Measurements from ENCODE around the gene CHCHD6. TPM values are rescaled to one million over a fixed set of nuclear protein-coding genes. Genes with fewer than 3 reads are reported as not detected.

The CHCHD6 gene
- total RNA-seq, 1 experiment from 2014 or later: 36.3 TPM

GRCh38 chr3:126845920-126846715, 142.1 kb downstream of the CHCHD6 start (continued):
- TF ChIP-seq ZNF274 (IDR thresholded peaks at IDR 0.05; ENCODE audit: low read depth, low read length) (no peak), POLR2AphosphoS5 (IDR thresholded peaks at IDR 0.05; ENCODE audit: low read depth, low read length) (no peak), CBX3 (IDR thresholded peaks at IDR 0.05; ENCODE audit: low read depth) (no peak), EZH2phosphoT487 (IDR thresholded peaks at IDR 0.05; ENCODE audit: borderline replicate concordance) (no peak), ZFX (IDR thresholded peaks at IDR 0.05) (no peak), CEBPB (IDR thresholded peaks at IDR 0.05; ENCODE audit: low read depth) (no peak), TCF7L2 (IDR thresholded peaks at IDR 0.05; ENCODE audit: borderline replicate concordance, extremely low read depth, insufficient read depth, insufficient read length) (no peak)
- TF ChIP-seq, protein P1, sequence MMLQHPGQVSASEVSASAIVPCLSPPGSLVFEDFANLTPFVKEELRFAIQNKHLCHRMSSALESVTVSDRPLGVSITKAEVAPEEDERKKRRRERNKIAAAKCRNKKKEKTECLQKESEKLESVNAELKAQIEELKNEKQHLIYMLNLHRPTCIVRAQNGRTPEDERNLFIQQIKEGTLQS (IDR thresholded peaks at IDR 0.05): no peak

- Histone ChIP-seq H3K9ac (ENCODE audit: low read length) (no peak overlapping the region), H3K9me2 (ENCODE audit: insufficient read depth) (no peaks in the 10 kb centered on the region), H3K27ac (ENCODE audit: low read depth, low read length) (no peak overlapping the region), H3K36me3 (ENCODE audit: control insufficient read depth in 1 of 2, insufficient read depth in 2 of 2, low read length in 2 of 2) (no peaks in the 10 kb centered on the region), H3K79me2 (ENCODE audit: insufficient read depth, low read length) (no peaks in the 10 kb centered on the region), H2AFZ (ENCODE audit: low read depth, low read length, poor library complexity, severe bottlenecking) (no peak overlapping the region), H3K27me3 (ENCODE audit: insufficient read depth, low read length) (no peaks in the 10 kb centered on the region), H3K4me3 (replicated peaks in 1 of 2; ENCODE audit: low read depth in 1 of 2, low read length in 2 of 2) (no peak overlapping the region), H3K4me1 (ENCODE audit: control insufficient read depth in 1 of 2, insufficient read depth in 2 of 2, low read length in 2 of 2) (peaks cover 0 to 9% of the 10 kb centered on the region in 2 experiments; a peak in 1 of 4 replicates), H3K9me3 (ENCODE audit: control insufficient read depth in 1 of 2, insufficient read depth in 1 of 2, low read depth in 1 of 2, low read length in 2 of 2) (no peaks in the 10 kb centered on the region), H4K20me1 (ENCODE audit: insufficient read depth) (no peaks in the 10 kb centered on the region), H3K4me2 (ENCODE audit: low read length) (no peak overlapping the region)
- DNase-seq (ENCODE audit: low read depth, low spot score) (no peak), ATAC-seq (no peak)
- TF ChIP-seq, protein P2, sequence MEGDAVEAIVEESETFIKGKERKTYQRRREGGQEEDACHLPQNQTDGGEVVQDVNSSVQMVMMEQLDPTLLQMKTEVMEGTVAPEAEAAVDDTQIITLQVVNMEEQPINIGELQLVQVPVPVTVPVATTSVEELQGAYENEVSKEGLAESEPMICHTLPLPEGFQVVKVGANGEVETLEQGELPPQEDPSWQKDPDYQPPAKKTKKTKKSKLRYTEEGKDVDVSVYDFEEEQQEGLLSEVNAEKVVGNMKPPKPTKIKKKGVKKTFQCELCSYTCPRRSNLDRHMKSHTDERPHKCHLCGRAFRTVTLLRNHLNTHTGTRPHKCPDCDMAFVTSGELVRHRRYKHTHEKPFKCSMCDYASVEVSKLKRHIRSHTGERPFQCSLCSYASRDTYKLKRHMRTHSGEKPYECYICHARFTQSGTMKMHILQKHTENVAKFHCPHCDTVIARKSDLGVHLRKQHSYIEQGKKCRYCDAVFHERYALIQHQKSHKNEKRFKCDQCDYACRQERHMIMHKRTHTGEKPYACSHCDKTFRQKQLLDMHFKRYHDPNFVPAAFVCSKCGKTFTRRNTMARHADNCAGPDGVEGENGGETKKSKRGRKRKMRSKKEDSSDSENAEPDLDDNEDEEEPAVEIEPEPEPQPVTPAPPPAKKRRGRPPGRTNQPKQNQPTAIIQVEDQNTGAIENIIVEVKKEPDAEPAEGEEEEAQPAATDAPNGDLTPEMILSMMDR (IDR thresholded peaks at IDR 0.05 in 2 of 3, conservative IDR thresholded peaks at IDR 0.05 in 1 of 3; ENCODE audit: borderline replicate concordance in 1 of 3, insufficient read depth in 1 of 3, low read depth in 2 of 3, low read length in 2 of 3): no peak
- TF ChIP-seq, protein P3, sequence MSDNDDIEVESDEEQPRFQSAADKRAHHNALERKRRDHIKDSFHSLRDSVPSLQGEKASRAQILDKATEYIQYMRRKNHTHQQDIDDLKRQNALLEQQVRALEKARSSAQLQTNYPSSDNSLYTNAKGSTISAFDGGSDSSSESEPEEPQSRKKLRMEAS (IDR thresholded peaks at IDR 0.05): no peak
- TF ChIP-seq EGR1 (IDR thresholded peaks at IDR 0.05; ENCODE audit: low read depth) (no peak), SIN3A (IDR thresholded peaks at IDR 0.05; ENCODE audit: low read depth) (no peak), RAD21 (IDR thresholded peaks at IDR 0.05; ENCODE audit: low read depth) (no peak), FOSL1 (IDR thresholded peaks at IDR 0.05; ENCODE audit: low read depth) (no peak), YY1 (IDR thresholded peaks at IDR 0.05; ENCODE audit: extremely low read depth, insufficient replicate concordance, low read depth, low read length) (no peak), JUND (IDR thresholded peaks at IDR 0.05) (no peak), ZFX (IDR thresholded peaks at IDR 0.05) (no peak)
- BruUV-seq (replicated peaks): no TSS peak
- RAD21 ChIA-PET (ENCODE audit: low non-redundant PET in 1 of 2, low total read pairs in 2 of 2, uncharacterized antibody in 2 of 2, unreplicated experiment in 2 of 2): no interaction called here
- POLR2A ChIA-PET: no interaction called here
- intact Hi-C loops (cut with micrococcal nuclease): no loop called here
- CTCF ChIA-PET: no interaction called here
Observed at GRCh38 chr3:126847061-126847460, 143.0 kb downstream of the CHCHD6 start.

Measured in HCT116 (cell line).